ENCODE results near the gene FLNB. TPM values are rescaled to one million over a fixed set of nuclear protein-coding genes. Genes with fewer than 3 reads are reported as not detected.
A peak's percentile ranks its signal among the peaks of the same experiment; 100 is the strongest.

FLNB gene
- total and polyA plus RNA-seq, 2 of the 13 experiments (the other 11 are each of a cell fraction or from before 2014, with no cell fraction given) = 106 to 130 TPM

DNA sequence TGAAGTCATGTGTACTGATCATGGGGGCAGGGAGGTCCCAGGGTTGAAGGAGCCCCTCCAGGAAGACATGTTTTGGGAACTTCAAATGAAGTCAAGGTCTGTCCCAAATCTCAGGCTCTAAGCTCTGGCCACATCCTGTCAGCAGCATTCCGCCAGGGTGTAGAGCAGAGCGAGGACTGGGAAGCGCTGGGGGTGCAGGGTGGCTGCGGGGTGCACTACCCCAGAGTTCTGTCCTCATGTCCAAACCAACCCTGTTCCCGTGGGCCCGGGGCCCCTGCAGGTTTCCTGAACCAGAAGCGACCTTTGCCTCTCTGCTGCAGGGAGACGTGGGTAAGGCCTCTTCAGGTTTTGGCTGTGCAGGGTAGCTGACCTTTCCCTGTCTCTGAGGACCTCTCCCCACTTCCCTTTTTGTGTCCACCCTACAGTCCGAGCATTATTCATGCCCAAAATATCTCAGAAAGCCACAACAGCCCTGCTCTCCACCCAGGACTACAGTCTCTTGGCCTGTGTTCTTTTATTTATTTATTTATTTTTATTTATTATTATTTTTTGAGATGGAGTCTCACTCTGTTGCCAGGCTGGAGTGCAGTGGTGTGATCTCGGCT is 26.6 kb upstream of the FLNB start (continued):
- TF ChIP-seq, protein P1, sequence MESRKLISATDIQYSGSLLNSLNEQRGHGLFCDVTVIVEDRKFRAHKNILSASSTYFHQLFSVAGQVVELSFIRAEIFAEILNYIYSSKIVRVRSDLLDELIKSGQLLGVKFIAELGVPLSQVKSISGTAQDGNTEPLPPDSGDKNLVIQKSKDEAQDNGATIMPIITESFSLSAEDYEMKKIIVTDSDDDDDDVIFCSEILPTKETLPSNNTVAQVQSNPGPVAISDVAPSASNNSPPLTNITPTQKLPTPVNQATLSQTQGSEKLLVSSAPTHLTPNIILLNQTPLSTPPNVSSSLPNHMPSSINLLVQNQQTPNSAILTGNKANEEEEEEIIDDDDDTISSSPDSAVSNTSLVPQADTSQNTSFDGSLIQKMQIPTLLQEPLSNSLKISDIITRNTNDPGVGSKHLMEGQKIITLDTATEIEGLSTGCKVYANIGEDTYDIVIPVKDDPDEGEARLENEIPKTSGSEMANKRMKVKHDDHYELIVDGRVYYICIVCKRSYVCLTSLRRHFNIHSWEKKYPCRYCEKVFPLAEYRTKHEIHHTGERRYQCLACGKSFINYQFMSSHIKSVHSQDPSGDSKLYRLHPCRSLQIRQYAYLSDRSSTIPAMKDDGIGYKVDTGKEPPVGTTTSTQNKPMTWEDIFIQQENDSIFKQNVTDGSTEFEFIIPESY (CRISPR knock-in tag; IDR thresholded peaks at IDR 0.05) = peak; percentile 54; the same call in 1 of the 2 replicates
- no peak for TF ChIP-seq GPN1 (CRISPR knock-in tag; IDR thresholded peaks at IDR 0.05; ENCODE audit: borderline replicate concordance)

DNA sequence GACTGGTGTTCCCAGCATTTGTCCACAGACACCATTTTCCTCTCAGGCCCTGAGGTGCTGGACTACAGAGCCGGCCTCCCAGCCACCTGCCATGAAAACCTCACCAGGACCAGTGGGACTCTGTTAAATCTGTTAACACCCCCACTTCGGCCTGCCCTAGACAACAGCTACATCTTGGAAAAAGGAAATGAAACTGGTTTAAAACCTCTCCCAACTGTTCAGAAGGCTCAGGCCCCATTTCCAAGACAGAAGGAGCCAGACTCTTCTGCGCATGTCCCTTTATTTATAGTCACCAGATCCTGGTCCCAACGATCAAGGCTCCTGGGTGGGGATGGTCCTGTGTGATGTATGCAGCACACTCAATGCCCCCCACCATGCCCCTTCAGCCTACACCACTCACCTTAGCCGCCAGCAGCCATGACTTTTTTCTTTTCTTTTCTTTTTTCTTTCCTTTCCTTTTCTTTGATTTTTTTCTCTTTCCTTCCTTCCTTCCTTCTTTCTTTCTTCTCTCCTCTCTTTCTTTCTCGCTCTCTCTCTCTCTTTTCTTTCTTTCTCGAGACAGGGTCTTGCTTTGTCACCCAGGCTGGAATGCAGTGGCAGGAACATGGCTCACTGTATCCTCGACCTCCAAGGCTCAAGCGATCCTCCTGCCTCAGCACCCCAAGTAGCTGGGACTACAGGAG is 25.5 kb upstream of the FLNB start:
- DNase-seq (ENCODE audit: low spot score) (no peak), FAIRE-seq (no peak), ATAC-seq (no peak)
- no peak overlapping the region for H3K9ac ChIP-seq (ENCODE audit: insufficient read depth, low read depth, low read length)
- H4K20me1 ChIP-seq (ENCODE audit: insufficient read depth, low read length) = no peaks in the 10 kb centered on the region
- H3K4me1 ChIP-seq (ENCODE audit: insufficient read depth, low read length) = peaks cover 76% of the 10 kb centered on the region
- H3K36me3 ChIP-seq (replicated peaks in 1 of 2; ENCODE audit: control insufficient read depth in 1 of 2, insufficient read depth in 2 of 2, low read length in 2 of 2) = no peaks in the 10 kb centered on the region
- no peak overlapping the region for H3K4me3 ChIP-seq (replicated peaks in 1 of 3; ENCODE audit: insufficient read depth in 1 of 3, low read depth in 2 of 3, low read length in 3 of 3)
- intact Hi-C loops (cut with micrococcal nuclease; ENCODE audit: unreplicated experiment) = no loop called here
- no peaks in the 10 kb centered on the region for H3K79me2 ChIP-seq (ENCODE audit: insufficient read depth, low read length)
- WGBS (ENCODE audit: low lambda C conversion rate) = 94% methylated on average over 9 of the region's 9 CpGs
- ChIA-PET CTCF (ENCODE audit: low intra/inter-chr PET ratio, low total read pairs) (no interaction called here), POLR2A (interaction anchor here (1.7 kb wide), 1 partner anchor 10 kb away, joined by 6 read pairs; no protein-coding TSS in a partner anchor)
- no peaks in the 10 kb centered on the region for H3K9me3 ChIP-seq (ENCODE audit: low read length)
- no peaks in the 10 kb centered on the region for H3K27me3 ChIP-seq (ENCODE audit: control insufficient read depth in 1 of 2, insufficient read depth in 2 of 2, low read length in 2 of 2)
- no TSS peak for BruUV-seq (replicated peaks)
- peak overlapping the region; percentile 46 for H3K27ac ChIP-seq (ENCODE audit: extremely low read length, insufficient read depth, low read length)
- in situ Hi-C loops (cut with HindIII; ENCODE audit: extremely low pct_ligation_motif_present, low pct_unique_long_range_greater_than_20kb) = no loop called here
- H2AFZ ChIP-seq (ENCODE audit: low read length) = no peak overlapping the region
- no peak overlapping the region; the same call in 1 of the 2 replicates for H3K4me2 ChIP-seq (ENCODE audit: low read depth, low read length)
- TF ChIP-seq ZNF224 (CRISPR knock-in tag; IDR thresholded peaks at IDR 0.05) = no peak
- no peak for TF ChIP-seq CREBL2 (CRISPR knock-in tag; IDR thresholded peaks at IDR 0.05; ENCODE audit: borderline replicate concordance)
- no peak for TF ChIP-seq ZBTB7B (CRISPR knock-in tag; IDR thresholded peaks at IDR 0.05)
- TF ChIP-seq ZNF354B (CRISPR knock-in tag; IDR thresholded peaks at IDR 0.05) = no peak
- TF ChIP-seq EED (CRISPR knock-in tag; IDR thresholded peaks at IDR 0.05) = no peak
- no peak for TF ChIP-seq ZNF652 (CRISPR knock-in tag; IDR thresholded peaks at IDR 0.05; ENCODE audit: borderline replicate concordance, low read depth)
- no peak for TF ChIP-seq ZNF780A (CRISPR knock-in tag; IDR thresholded peaks at IDR 0.05)
- no peak for TF ChIP-seq GPBP1L1 (CRISPR knock-in tag; IDR thresholded peaks at IDR 0.05)
- no peak for TF ChIP-seq ZNF703 (CRISPR knock-in tag; IDR thresholded peaks at IDR 0.05; ENCODE audit: borderline replicate concordance)
- TF ChIP-seq PREB (CRISPR knock-in tag; IDR thresholded peaks at IDR 0.05) = no peak
